ENCODE results near the gene CRTAP.

GRCh38 chr3:33165372-33165771, 51.6 kb downstream of the CRTAP start:
- TF ChIP-seq CTCF (IDR thresholded peaks at IDR 0.05) (no peak), EZH2 (IDR thresholded peaks at IDR 0.05) (no peak)

All from neural progenitor cell (in vitro differentiated cells).